HG03175 (cell line): ENCODE measurements around the gene PLA2G2D.

ENCODE experiments used
- ATAC-seq: cut with Tn5 transposase; IDR thresholded peaks from one replicate; pipeline ENCODE4 v1.9.1; 2021; ENCODE audit warnings: mild to moderate bottlenecking, moderate library complexity; ENCODE audit not compliant: unreplicated experiment

Gene PLA2G2D

DNA sequence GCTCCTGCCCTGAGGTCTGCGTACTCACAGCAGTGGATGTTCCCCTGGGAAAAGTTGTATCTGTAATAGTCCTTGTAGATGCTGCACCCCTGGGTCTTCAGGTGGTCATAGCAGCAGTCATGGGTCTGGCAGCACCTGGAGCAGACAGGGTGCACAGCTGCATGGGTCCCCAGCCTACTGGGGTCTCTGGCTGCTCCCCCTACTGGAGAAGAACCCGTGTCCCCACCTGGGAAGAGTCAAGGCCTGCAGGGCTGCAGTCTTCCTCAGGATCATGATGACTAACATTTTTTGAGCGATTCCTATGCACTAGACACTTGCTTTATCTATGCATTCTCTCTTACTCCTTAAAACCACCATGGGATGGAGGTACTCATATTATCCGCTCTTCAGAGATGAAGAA is 3.9 kb downstream of the PLA2G2D start:
- no peak for ATAC-seq

DNA sequence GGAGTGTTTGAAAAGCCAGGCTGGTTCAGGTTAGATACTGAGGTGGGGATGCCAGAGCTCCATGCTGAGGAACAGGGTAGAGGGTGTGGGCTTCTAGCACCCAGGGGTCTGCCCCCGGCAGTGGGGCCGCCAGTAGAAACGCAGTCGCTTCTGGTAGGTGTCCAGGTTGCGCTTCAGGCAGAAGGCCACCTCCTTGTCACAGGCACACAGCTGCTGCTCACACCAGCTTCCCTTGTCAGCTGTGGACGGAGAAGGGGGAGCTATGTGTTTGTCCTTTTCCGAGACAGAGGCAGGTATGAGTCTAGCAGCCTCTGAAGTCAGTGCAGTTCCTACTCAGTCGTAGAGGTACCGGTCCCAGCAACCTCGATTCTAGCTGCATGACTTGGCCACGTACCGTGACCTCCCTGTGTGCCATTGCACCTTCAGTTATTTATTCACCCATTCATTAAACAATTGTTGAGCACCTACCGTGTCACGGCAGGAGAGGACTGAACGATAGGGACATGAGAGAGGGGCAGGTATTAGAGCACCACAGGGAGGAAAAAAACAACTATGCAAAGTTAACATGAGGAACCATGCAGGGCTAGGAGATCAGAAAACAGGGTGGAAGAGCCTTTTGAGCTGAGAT is 5.2 kb downstream of the PLA2G2D start:
- no peak for ATAC-seq

DNA sequence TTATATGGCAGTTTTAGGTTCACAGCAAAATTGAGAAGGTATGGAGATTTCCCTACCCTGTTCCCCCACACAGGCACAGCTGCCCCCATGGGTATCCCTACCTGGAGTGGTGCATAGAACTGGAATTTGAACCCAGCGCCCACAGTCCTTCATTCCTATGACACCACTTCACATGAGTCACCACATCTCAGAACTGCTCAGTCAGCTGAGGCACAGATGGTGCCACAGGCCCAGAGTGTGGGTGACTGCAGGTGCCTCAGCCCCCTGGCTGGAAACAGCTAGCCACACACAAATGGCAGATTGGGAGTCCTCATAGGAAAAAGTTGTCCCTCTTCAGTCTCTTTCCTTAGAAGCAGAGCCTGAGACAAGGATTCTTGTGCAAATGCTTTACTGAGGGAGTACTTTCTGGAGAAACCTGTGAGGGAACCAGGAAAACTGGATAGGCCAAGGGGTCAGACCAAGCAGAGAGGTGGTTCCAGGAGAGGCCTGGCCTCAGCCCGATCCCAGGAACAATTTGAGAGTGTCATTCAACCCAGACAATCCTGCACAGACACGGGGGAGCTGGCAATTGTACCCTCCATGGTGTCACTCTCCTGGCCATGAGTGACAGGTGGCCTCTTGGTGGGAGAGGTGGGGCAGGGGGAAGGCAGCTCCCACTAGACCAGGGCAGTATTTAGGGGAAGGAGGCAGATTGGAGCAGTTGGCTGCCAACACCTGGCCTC is 6.9 kb downstream of the PLA2G2D start:
- ATAC-seq: no peak

DNA sequence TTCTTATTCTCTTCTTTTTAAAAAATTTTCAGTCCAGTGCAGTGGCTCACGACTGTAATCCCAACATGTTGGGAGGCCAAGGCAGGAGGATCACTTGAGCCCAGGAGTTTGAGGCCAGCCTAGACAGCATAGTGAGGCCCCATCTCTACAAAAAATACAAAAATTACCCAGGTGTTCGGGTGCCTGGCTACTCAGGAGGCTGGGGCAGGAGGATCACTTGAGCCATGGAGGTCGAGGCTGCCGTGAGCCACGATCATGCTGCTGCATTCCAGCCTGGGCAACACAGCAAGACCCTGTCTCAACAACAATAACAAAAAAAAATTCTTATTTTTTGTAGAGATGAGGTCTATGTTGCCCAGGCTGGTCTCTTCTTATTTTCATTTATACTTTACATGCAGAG is 7.9 kb downstream of the PLA2G2D start:
- ATAC-seq: no peak

DNA sequence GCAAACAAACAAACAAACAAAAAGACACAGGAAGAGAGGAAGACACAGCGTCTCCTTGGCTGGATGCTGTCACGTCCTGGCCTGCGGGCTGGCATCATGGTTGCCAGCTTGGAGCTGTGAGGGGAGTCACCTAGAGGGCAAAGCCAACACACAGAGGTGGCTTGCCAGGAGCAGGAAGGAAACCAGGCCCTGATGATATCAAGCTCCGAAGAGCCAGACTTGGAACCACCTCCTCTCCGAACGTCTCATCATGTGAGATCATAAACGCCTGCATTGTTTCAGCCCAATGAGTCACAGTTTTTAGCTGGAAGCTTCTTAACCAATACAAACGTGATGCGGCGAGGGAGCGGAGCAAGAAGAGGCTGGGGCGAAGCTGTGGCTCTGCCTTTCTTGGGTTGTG is 8.7 kb downstream of the PLA2G2D start:
- ATAC-seq: no peak

DNA sequence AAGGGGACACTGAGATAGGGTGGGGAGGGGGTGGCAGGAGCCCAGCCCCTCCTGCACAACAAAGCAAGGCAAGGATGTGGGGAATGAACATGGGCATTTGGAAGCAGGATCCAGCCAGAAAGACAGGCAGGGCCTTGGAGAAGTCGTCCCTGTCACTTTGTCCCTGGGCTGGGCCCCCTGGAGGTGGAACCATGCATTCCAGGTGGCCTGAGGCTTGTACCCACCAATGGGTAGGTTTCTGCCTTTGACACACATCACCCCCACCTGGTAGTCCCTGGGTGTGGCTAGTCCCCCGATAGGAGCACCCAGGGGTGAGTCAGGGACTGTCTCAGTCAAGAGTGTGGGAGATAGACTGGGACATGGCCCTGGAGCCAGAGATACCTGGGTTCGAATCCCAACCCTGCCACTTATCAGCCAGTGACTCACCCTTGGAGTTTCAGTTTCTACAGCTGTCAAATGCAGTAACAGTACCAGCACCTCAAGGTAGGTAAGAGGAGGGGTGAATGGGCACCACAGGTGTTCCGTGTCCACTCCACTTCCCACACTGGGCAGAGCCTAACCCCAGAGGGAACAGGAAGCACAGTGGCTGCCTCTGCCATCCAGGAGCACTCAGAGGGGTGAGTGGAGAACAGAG is 10.0 kb downstream of the PLA2G2D start:
- no peak for ATAC-seq

DNA sequence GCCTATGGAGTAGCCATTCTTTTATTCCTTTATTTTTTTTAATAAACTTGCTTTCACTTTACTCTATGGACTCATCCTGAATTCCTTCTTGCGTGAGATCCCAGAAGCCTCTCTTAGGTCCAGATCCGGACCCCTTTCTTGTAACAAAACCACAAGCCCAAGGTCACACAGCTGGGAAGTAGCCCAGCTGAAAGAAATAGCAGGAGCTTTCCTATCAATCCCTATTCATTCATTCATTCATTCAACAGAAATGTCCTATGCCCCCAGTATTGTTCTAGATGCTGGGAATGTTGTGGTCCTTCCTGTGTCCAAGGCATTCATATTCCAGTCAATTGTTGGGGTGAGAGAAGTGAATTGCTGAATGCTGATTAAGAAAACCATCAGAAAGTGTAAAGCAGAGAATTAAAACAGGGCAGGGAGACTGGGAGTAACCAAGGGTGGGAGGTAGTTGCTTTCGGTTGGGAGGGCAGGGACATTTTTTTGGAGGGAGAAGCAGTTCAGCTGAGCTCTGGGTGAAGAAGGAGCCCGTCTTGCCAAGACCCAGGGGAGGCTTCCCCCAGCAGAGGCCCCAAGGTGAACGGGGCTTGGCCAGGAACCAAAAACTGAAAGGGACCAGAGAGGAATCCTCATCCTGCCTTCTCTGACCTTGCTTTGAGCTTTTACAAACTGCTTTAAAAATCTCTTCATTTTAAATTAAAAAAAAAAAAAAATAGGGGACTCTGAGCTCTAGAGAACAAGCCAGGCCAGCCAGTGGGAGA is 10.8 kb downstream of the PLA2G2D start:
- no peak for ATAC-seq

DNA sequence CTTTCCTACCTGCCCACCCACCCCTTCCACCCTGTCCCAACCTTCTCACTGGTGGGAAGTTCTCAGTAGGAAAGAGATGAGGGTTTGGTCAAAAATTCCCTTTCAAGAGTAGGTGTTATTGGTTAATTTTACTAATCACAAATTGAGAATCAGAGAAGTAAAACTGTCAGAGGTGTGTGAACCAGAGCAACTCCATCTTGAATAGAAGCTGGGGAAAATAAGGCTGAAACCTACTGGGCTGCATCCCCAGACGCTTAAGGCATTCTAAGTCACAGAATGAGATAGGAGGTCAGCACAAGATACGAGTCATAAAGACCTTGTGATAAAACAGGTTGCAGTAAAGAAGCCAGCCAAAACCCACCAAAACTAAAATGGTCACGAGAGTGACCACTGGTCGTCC is 11.5 kb downstream of the PLA2G2D start:
- ATAC-seq: no peak

DNA sequence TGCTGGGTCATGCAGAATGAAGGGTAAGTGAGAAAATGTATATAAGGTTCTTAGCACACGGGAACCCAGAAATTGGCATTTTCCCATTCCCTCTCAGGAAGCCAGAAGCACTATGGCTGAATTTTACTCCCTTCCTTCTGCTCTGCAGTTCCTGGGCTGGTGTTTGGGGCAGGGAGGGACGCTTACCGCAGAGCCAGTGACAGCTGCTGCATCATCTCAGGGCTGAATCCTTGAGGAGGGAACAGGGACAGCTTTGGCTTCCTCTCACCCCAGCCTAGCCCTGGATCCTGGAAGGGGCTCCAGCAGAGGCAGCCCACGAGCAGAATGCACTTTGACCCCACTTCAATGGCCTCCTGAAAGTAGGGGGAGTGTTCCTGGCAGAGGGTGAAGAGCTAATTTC is 12.0 kb downstream of the PLA2G2D start:
- ATAC-seq: no peak

DNA sequence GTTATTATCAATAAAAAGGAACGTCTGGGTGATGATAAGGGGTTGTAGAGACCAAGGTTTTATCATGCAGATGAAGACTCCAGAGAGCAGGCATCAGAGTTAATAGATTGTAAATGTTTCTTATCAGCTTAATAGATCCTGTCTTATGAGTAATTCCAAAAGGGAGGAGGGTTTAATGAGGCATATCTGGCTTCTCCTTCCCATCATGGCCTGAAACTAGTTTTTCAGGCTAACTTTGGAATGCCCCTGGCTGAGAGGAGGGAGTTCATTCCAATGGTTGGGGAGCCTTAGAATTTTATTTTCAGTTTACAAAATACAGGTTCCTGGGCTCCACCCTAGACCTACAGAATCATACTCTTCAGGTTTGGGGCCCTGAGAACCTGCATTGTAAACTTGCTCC is 13.5 kb downstream of the PLA2G2D start:
- no peak for ATAC-seq

DNA sequence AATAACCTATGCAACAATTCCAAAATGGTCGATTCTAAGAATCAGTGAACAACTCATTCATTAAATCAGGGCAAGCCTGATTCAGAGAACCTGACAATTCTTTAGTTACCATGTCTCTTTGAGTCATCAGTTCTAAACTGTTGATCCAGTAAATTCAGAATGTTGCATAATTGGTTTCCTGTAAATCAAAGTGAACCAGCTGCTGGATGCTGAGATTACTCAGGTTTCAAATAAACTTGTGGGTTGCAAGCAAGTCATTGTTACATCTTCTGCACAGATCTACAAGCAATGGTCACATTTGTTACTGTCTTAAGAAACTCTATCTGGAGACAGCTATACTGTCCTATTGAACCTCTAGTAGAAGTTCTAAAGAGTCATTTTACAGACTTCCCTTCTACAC is 16.5 kb downstream of the PLA2G2D start:
- ATAC-seq: no peak

DNA sequence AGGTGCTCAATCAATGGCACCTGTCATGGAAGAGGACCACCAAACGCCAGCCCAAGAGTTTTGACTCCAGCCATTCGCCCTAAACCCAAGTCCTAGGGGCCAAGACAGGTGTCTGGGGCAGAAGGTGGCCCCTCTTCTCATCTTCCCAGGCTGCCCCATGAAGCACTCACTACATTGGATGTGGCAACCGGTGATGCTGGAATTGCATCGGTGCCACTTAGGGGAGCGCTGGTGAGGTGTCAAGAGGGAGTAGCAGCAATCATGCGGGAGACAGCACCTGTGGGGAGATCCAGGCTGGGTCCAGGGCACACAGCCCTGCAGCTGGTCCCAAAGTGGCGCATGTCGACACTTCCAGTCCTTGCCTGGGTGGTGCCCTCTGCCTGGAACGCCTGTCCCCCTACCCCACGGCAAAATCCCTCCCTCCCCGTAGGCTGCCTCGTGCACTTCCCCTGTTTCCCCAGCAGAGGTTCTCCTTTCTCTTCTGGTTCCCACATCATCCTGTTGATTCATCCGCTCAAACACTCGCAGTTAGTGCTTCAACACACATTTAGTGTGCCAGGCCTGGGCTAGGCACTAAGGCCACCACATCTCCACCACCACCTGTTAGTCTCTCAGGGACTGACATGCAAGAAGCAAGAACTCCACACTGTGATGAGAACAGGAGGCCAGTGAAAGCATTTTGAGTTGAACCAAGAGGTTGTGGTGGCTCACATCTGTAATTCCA is 18.5 kb downstream of the PLA2G2D start:
- ATAC-seq: no peak

DNA sequence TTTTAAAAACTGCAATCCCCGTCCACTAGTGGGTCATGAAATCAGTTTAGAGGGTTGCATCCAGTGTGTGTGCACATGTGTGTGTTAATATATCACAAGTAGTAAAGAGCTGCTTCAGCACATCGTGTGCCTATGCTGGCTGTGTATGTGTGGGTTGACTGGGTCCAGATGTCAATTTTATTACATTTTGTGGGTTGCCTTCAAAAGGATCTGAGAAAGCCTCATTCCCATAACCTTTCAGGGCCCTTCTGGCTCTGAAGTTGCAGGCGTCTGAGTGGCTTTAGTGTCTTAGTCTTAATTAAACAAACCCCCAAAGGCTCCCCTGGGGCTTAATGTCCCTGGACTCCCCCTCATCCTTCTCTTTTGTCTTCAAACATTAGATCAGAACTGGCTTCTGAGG is 19.8 kb downstream of the PLA2G2D start:
- no peak for ATAC-seq

DNA sequence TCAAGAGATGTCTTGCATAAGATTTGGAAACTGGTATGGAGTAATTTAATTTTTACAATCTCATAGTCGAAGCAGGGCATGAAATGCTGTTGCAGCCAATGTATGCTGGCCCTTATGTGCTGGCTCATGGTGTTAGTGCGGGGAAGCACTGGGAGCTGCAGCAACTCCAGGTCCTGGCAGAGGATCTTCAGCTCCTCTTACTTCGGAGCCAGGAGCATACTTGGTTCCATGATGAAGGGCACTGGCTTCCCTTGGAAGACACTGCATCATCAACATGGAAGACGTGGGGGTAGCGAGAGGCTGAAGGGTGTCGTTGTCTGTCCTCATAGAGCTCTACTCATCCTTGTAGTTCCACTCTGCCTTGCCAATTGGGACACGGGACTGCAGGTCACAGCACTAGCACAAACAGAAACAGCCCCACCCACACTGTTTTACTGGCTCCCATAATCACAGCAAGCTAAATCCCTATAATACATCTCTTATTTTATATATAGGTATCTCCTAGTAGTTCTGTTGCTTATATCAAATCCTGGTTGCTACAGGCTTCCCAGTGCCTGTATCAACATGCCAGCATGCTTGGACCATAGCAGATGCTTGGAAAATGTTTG is 22.4 kb downstream of the PLA2G2D start:
- ATAC-seq: no peak

DNA sequence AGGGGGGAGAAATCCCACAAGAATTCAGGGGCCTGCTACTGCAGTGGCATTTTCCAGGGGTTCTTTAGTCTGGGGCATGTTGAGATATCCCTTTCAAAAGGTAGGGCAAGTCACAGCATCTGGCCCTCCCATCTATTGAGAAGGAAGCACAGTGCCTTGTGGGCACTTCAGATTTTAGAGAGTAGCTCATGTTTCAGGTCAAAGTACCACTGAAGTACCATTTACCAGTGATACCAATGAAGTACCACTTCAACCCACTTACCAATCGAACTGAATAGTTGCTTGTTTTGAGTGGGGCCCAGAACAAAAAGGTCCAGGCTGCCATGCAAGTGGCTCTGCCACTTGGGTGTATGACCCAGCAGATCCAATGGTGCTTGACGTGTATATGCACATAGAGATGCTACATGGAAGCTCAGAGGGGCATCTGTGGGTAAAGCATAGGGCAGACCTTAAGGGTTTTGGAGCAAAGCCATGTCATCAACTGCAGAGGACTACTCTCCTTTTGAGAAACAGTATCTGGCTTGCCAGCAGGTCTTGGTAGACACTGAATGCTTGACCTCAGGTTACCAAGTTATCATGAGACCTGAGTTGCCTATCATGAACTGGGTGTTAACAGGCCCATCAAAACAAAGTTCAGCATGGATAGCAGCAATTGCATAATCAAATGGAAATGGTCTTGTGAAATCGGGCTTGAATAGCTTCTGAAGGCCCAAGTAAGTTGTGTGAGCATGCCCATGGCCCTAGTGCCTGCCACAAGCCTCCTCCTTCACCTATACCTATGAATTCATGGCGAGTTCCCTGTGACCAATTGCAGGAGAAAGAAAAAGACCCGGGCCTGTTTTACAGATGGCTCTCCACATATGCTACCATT is 23.5 kb downstream of the PLA2G2D start:
- no peak for ATAC-seq

DNA sequence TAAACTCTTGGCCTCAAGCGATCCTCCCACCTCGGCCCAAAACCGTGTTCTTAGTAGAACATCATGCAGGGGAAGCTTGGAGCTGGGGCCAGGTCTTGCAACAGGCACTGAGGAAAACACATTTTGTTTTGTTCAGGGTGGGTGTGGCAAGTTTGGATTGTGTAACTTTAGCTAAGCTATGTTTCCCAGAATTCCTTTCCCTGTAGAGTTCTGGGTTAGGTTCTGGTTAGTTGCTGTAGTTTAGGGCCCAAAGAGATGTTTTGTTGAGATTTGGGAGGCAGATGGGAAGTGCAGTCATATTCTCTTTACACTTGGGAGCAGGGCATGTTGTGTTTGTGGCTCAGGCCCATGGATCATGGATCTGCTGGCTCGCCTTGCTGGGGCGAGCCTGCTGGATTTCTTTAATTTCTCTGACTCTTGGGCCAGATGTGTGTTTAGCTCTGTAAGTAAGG is 25.4 kb downstream of the PLA2G2D start:
- no peak for ATAC-seq

DNA sequence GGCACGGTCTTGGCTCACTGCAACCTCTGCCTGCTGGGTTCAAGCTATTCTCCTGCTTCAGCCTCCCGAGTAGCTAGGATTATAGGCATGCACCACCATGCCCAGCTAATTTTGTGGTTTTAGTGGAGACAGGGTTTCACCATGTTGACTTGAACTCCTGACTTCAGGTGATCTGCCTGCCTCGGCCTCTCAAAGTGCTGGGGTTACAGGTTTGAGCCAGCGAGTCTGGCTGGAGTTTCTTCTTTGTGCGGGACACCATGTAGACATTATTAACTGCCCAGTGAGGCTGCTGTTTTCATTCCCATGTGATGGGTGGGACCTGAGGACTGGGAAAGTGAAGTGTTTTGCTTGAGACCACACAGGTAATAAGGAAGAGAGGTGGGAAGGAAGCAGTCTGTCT is 26.0 kb downstream of the PLA2G2D start:
- no peak for ATAC-seq

DNA sequence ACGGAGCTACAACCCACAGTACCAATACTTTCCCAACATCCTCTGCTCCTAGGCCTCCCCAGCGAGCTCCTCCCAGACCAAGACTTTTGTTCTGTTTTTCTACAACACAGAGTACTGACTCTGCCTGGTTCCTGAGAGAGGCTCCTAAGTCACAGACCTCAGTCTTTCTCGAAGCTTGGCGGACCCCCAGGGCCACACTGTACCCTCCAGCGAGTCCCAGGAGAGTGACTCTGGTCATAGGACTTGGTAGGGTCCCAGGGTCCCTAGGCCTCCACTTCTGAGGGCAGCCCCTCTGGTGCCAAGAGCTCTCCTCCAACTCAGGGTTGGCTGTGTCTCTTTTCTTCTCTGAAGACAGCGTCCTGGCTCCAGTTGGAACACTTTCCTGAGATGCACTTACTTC is 28.7 kb downstream of the PLA2G2D start:
- no peak for ATAC-seq

DNA sequence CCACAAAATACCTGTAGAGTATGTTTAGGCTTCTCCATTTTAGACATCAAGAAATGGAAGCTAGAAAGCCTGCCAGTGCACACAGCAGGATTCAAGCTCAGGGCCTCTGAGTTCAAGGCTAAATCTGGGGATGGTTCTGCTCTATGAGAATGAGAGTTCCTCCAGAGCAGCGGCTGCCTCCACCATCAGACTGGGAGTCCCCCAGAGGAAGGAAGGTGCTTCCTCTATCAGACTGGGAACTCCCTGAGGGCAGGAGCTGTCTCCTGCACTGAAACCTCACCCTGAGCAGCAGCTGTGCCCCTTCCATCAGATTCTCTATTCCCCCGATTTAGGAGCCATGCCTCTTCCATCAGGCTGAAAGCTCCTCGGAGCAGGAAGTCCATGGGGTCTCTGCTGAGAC is 29.2 kb downstream of the PLA2G2D start:
- ATAC-seq: no peak
